Calu3 (cell line): ENCODE results near the gene RPL10. TPM values are rescaled to one million over a fixed set of nuclear protein-coding genes. Genes with fewer than 3 reads are reported as not detected.

Experiments
- BruUV-seq: library from RNA; stranded (reverse); fragments of 400-500 nt; replicated peaks from 2 replicates; lab custom pipeline; 2021; lab: Mats Ljungman, UMichigan
- CTCF ChIA-PET: fragments of 300-600 bp; sonication (Branson Sonifier 250); formaldehyde crosslinking; loops from one replicate; lab custom pipeline; 2022; ENCODE audit warnings: antibody characterized with exemption; lab: Charles Lee
- DNase-seq: peaks from one replicate; pipeline ENCODE4 v3.0.0; 2022
- H3K27ac Mint-ChIP-seq: one replicate; pipeline ENCODE4 v1.8.0; 2022; ENCODE audit warnings: mixed read lengths; ENCODE audit not compliant: unreplicated experiment
- H3K27me3 Mint-ChIP-seq: one replicate; pipeline ENCODE4 v1.8.0; 2022; ENCODE audit warnings: mixed read lengths; ENCODE audit not compliant: unreplicated experiment
- H3K36me3 Mint-ChIP-seq: one replicate; pipeline ENCODE4 v1.8.0; 2022; ENCODE audit warnings: mild to moderate bottlenecking, moderate library complexity, mixed read lengths; ENCODE audit not compliant: insufficient read depth, unreplicated experiment
- H3K4me1 Mint-ChIP-seq: one replicate; pipeline ENCODE4 v1.8.0; 2022; ENCODE audit warnings: mild to moderate bottlenecking, low read depth, mixed read lengths; ENCODE audit not compliant: unreplicated experiment
- H3K4me3 Mint-ChIP-seq: one replicate; pipeline ENCODE4 v1.8.0; 2022; ENCODE audit warnings: mild to moderate bottlenecking, low read depth, moderate library complexity, mixed read lengths; ENCODE audit not compliant: unreplicated experiment
- H3K9me3 Mint-ChIP-seq: one replicate; pipeline ENCODE4 v1.8.0; 2022; ENCODE audit warnings: low read depth, mixed read lengths; ENCODE audit not compliant: unreplicated experiment
- CTCF ChIP-seq: fragments of 200-600 bp; IDR thresholded peaks from one replicate; pipeline ENCODE4 v1.8.0; 2022; ENCODE audit warnings: antibody characterized with exemption; ENCODE audit not compliant: unreplicated experiment
- intact Hi-C: fragments of 100-400 bp; cut with micrococcal nuclease; formaldehyde crosslinking; loops from one replicate; pipeline ENCODE4 v1.10.0; 2022; ENCODE audit not compliant: unreplicated experiment
- total RNA-seq: library from RNA; stranded (reverse); gene quantifications from 2 replicates; pipeline ENCODE4 v1.2.3, GENCODE V29; 2022

The RPL10 gene
- total RNA-seq, 1 experiment from 2014 or later: 1,495 TPM

GRCh38 chrX:154378059-154378798 lies 19.9 kb upstream of the RPL10 start:
- peak overlapping the region; percentile 81 for H3K4me3 Mint-ChIP-seq
- no peak for TF ChIP-seq CTCF
- CTCF ChIA-PET: interaction anchor here (1.0 kb wide), 1 partner anchor 431 kb away, joined by 3 read pairs; no protein-coding TSS in a partner anchor
- no peaks in the 10 kb centered on the region for H3K27me3 Mint-ChIP-seq
- TSS peak; percentile 38 for BruUV-seq
- peaks cover 56% of the 10 kb centered on the region for H3K36me3 Mint-ChIP-seq
- intact Hi-C loops: no loop called here
- no peaks in the 10 kb centered on the region for H3K9me3 Mint-ChIP-seq
- no peak for DNase-seq
- peaks cover 12% of the 10 kb centered on the region for H3K4me1 Mint-ChIP-seq
- H3K27ac Mint-ChIP-seq: peak overlapping the region; percentile 86

DNA sequence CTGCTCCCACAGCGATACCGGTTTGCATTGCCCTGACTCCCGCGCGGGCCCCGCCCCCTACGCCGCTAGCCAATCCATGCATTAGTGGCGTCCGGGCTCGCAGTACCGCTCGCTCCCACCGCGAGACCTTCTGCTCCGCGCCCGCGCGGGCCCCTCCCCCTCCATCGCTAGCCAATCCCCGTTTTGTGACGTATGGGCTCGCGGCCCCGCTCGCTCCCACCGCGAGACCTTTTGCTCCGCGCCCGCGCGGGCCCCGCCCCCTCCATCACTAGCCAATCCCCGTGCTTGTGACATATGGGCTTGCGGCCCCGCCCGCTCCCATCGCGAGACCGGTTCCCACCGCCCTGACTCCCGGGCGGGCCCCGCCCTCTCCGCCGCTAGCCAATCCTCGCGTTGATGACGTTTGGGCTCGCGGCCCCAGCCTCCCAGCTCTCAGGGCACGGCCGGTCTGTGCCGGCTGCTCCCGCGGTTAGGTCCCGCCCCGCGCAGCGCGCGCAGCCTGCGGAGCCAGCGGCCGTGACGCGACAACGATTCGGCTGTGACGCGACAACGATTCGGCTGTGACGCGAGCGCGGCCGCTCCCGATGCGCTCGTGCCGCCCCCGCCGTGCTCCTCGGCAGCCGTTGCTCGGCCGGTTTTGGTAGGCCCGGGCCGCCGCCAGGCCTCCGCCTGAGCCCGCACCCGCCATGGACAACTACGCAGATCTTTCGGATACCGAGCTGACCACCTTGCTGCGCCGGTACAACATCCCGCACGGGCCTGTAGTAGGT lies 19.2 kb upstream of the RPL10 start, which contains the start of gene EMD:
EMD (plus strand) TSS at position 497 of the 770 bp plus-strand sequence; CDS start at position 687, 190 bp downstream.
- no peak for TF ChIP-seq CTCF
- H3K4me3 Mint-ChIP-seq: peak within 1 kb of the TSS; percentile 81
- BruUV-seq: no TSS peak
- CTCF ChIA-PET: interaction anchor here (0.7 to 1.0 kb wide), 2 partner anchors 114 to 432 kb away, joined by 3 read pairs; no protein-coding TSS in a partner anchor
- DNase-seq: peak; percentile 99
- H3K27ac Mint-ChIP-seq: peak within 1 kb of the TSS; percentile 86
- peaks cover 57% of the 10 kb centered on the region for H3K36me3 Mint-ChIP-seq
- intact Hi-C loops: no loop called here
- peaks cover 12% of the 10 kb centered on the region for H3K4me1 Mint-ChIP-seq
- no peaks in the 10 kb centered on the region for H3K27me3 Mint-ChIP-seq
- H3K9me3 Mint-ChIP-seq: no peaks in the 10 kb centered on the region

DNA sequence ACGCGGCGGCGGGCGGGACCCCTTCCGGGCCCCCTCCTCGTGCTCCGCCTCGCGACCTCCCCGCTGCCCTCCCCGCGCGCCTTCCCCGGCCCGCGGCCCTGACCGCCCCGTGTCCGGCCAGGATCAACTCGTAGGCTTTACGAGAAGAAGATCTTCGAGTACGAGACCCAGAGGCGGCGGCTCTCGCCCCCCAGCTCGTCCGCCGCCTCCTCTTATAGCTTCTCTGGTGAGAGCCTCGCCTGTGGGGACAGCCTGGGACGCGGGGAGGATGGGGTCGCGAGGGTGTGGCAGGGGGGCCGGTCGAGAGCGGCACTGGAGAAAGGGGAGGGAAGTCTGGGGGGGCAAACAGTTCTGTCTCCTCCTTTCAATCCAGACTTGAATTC lies 18.6 kb upstream of the RPL10 start:
- BruUV-seq: no TSS peak

More for the DNA sequence above, 18.6 kb upstream of the RPL10 start:
- CTCF ChIA-PET: interaction anchor here (0.7 to 1.0 kb wide), 2 partner anchors 113 to 432 kb away, joined by 3 read pairs; no protein-coding TSS in a partner anchor
- DNase-seq: no peak
- no peaks in the 10 kb centered on the region for H3K9me3 Mint-ChIP-seq
- intact Hi-C loops: no loop called here
- H3K4me1 Mint-ChIP-seq: peaks cover 12% of the 10 kb centered on the region
- H3K4me3 Mint-ChIP-seq: peak overlapping the region; percentile 81
- H3K27me3 Mint-ChIP-seq: no peaks in the 10 kb centered on the region
- H3K36me3 Mint-ChIP-seq: peaks cover 56% of the 10 kb centered on the region
- H3K27ac Mint-ChIP-seq: peak overlapping the region; percentile 86
- TF ChIP-seq CTCF: no peak
